ENCODE data around the gene ABCG1. TPM values are rescaled to one million over a fixed set of nuclear protein-coding genes. Genes with fewer than 3 reads are reported as not detected.
"Not testable (repeated sequence)": the region's sequence is repeated elsewhere in the genome, so short reads cannot be mapped to it uniquely, and the experiment has no call there.

ABCG1 gene
- polyA plus RNA-seq, 1 donor from 2014 or later = 14.2 TPM

DNA sequence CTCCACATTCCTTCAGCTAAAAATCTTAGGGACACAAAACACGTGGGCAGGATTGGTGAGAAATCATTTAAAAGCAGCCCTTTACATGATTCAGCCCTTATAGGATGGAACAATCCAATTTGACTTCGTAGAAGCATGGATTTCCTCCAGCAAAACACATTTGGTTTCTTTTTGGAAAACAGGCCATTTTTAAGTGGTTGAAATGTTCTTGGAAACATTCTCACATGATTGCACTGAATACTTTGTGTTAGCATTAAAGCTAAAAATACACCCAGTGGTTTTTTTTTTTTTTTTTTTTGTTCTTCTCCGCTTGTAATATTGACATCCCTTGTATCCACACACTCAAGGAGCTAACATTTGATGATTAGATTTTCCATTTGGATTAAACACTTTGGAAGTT is 42.1 kb upstream of the ABCG1 start:
- H4K20me1 ChIP-seq (ENCODE audit: insufficient read depth) = no peaks in the 10 kb centered on the region
- no peak overlapping the region for H2AFZ ChIP-seq (ENCODE audit: low read depth, low read length)
- H3K27me3 ChIP-seq (ENCODE audit: insufficient read depth, low read depth, low read length) = no peaks in the 10 kb centered on the region
- H3K36me3 ChIP-seq (ENCODE audit: insufficient read depth, low read length) = no peaks in the 10 kb centered on the region
- no peaks in the 10 kb centered on the region for H3K9me2 ChIP-seq (ENCODE audit: insufficient read depth, low read length)
- H3K9me3 ChIP-seq (ENCODE audit: low read length) = no peaks in the 10 kb centered on the region
- H3K79me2 ChIP-seq (replicated peaks; ENCODE audit: insufficient read depth, low read length) = no peaks in the 10 kb centered on the region
- H3K9ac ChIP-seq (ENCODE audit: low read length) = no peak overlapping the region
- no peaks in the 10 kb centered on the region for H3F3A ChIP-seq (ENCODE audit: insufficient read depth, low read length, poor library complexity, severe bottlenecking)
- no peak overlapping the region for H3K4me3 ChIP-seq (ENCODE audit: low read length)
- no peak overlapping the region for H3K27ac ChIP-seq (ENCODE audit: low read length)
- H3K4me2 ChIP-seq (ENCODE audit: low read length) = no peak overlapping the region
- TF ChIP-seq MXI1 (conservative IDR thresholded peaks at IDR 0.05; ENCODE audit: poor library complexity, severe bottlenecking) = no peak
- no peak for TF ChIP-seq POLR2AphosphoS5 (IDR thresholded peaks at IDR 0.05)
- TF ChIP-seq EP300 (conservative IDR thresholded peaks at IDR 0.05; ENCODE audit: poor library complexity, severe bottlenecking) = no peak
- no peak for TF ChIP-seq EZH2 (IDR thresholded peaks at IDR 0.05; ENCODE audit: borderline replicate concordance, insufficient read depth, low read length, poor library complexity, severe bottlenecking)
- TF ChIP-seq TAF1 (IDR thresholded peaks at IDR 0.05; ENCODE audit: low read depth) = no peak
- TF ChIP-seq, protein P1, sequence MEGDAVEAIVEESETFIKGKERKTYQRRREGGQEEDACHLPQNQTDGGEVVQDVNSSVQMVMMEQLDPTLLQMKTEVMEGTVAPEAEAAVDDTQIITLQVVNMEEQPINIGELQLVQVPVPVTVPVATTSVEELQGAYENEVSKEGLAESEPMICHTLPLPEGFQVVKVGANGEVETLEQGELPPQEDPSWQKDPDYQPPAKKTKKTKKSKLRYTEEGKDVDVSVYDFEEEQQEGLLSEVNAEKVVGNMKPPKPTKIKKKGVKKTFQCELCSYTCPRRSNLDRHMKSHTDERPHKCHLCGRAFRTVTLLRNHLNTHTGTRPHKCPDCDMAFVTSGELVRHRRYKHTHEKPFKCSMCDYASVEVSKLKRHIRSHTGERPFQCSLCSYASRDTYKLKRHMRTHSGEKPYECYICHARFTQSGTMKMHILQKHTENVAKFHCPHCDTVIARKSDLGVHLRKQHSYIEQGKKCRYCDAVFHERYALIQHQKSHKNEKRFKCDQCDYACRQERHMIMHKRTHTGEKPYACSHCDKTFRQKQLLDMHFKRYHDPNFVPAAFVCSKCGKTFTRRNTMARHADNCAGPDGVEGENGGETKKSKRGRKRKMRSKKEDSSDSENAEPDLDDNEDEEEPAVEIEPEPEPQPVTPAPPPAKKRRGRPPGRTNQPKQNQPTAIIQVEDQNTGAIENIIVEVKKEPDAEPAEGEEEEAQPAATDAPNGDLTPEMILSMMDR (IDR thresholded peaks at IDR 0.05; ENCODE audit: poor library complexity, severe bottlenecking) = no peak
- TF ChIP-seq, protein P2, sequence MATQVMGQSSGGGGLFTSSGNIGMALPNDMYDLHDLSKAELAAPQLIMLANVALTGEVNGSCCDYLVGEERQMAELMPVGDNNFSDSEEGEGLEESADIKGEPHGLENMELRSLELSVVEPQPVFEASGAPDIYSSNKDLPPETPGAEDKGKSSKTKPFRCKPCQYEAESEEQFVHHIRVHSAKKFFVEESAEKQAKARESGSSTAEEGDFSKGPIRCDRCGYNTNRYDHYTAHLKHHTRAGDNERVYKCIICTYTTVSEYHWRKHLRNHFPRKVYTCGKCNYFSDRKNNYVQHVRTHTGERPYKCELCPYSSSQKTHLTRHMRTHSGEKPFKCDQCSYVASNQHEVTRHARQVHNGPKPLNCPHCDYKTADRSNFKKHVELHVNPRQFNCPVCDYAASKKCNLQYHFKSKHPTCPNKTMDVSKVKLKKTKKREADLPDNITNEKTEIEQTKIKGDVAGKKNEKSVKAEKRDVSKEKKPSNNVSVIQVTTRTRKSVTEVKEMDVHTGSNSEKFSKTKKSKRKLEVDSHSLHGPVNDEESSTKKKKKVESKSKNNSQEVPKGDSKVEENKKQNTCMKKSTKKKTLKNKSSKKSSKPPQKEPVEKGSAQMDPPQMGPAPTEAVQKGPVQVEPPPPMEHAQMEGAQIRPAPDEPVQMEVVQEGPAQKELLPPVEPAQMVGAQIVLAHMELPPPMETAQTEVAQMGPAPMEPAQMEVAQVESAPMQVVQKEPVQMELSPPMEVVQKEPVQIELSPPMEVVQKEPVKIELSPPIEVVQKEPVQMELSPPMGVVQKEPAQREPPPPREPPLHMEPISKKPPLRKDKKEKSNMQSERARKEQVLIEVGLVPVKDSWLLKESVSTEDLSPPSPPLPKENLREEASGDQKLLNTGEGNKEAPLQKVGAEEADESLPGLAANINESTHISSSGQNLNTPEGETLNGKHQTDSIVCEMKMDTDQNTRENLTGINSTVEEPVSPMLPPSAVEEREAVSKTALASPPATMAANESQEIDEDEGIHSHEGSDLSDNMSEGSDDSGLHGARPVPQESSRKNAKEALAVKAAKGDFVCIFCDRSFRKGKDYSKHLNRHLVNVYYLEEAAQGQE (IDR thresholded peaks at IDR 0.05; ENCODE audit: borderline replicate concordance) = no peak
- no peak for TF ChIP-seq SMC3 (conservative IDR thresholded peaks at IDR 0.05; ENCODE audit: poor library complexity)
- TF ChIP-seq RAD21 (conservative IDR thresholded peaks at IDR 0.05) = no peak

DNA sequence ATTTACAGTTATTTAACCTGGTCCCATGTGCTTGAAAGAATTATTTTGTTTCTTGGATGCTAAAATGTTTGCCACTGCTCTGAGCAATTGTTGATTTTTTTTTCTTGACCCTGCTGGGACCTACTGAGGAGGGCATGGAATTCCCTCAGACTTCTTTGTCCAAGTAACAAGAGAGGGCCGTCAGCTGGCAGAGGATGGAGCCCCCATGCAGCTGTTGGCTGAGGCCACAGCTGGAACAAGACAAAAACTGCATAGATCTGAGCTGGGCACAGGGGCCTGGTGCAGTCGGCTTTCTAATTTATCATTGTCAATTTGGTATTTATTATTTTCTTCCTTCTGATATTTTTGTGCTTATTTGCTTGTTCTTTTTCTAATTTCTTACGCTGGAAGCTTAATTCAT is 39.6 kb upstream of the ABCG1 start:
- no peak overlapping the region for H3K27ac ChIP-seq (ENCODE audit: low read length)
- H3K9me2 ChIP-seq (ENCODE audit: insufficient read depth, low read length) = no peaks in the 10 kb centered on the region
- no peak overlapping the region for H3K9ac ChIP-seq (ENCODE audit: low read length)
- H3K9me3 ChIP-seq (ENCODE audit: low read length) = no peaks in the 10 kb centered on the region
- H3K4me2 ChIP-seq (ENCODE audit: low read length) = no peak overlapping the region
- no peak overlapping the region for H3K4me3 ChIP-seq (ENCODE audit: low read length)
- H2AFZ ChIP-seq (ENCODE audit: low read depth, low read length) = no peak overlapping the region
- H3F3A ChIP-seq (ENCODE audit: insufficient read depth, low read length, poor library complexity, severe bottlenecking) = no peaks in the 10 kb centered on the region
- H3K79me2 ChIP-seq (replicated peaks; ENCODE audit: insufficient read depth, low read length) = no peaks in the 10 kb centered on the region
- no peaks in the 10 kb centered on the region for H4K20me1 ChIP-seq (ENCODE audit: insufficient read depth)
- TF ChIP-seq RAD21 (conservative IDR thresholded peaks at IDR 0.05) (no peak), EP300 (conservative IDR thresholded peaks at IDR 0.05; ENCODE audit: poor library complexity, severe bottlenecking) (no peak), TAF1 (IDR thresholded peaks at IDR 0.05; ENCODE audit: low read depth) (no peak), EZH2 (IDR thresholded peaks at IDR 0.05; ENCODE audit: borderline replicate concordance, insufficient read depth, low read length, poor library complexity, severe bottlenecking) (no peak), MXI1 (conservative IDR thresholded peaks at IDR 0.05; ENCODE audit: poor library complexity, severe bottlenecking) (no peak), POLR2AphosphoS5 (IDR thresholded peaks at IDR 0.05) (no peak), SMC3 (conservative IDR thresholded peaks at IDR 0.05; ENCODE audit: poor library complexity) (no peak)
- TF ChIP-seq, protein P1 (IDR thresholded peaks at IDR 0.05; ENCODE audit: poor library complexity, severe bottlenecking) = no peak
- TF ChIP-seq, protein P2 (IDR thresholded peaks at IDR 0.05; ENCODE audit: borderline replicate concordance) = no peak
- H3K27me3 ChIP-seq (ENCODE audit: insufficient read depth, low read depth, low read length) = no peaks in the 10 kb centered on the region
- H3K36me3 ChIP-seq (ENCODE audit: insufficient read depth, low read length) = no peaks in the 10 kb centered on the region

DNA sequence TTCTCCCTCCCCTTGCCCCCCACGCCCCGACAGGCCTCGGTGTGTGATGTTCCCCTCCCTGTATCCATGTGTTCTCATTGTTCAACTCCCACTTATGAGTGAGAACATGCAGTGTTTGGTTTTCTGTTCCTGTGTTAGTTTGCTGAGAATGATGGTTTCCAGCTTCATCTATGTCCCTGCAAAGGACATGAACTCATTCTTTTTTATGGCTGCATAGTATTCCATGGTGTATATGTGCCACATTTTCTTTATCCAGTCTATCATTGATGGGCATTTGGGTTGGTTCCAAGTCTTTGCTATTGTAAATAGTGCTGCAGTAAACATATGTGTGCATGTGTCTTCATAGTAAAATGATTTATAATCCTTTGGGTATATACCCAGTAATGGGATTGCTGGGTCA is 38.9 kb upstream of the ABCG1 start:
- not testable (repeated sequence) for H3K4me2 ChIP-seq (ENCODE audit: low read length); H2AFZ ChIP-seq (ENCODE audit: low read depth, low read length); H3K79me2 ChIP-seq (replicated peaks; ENCODE audit: insufficient read depth, low read length); H4K20me1 ChIP-seq (ENCODE audit: insufficient read depth); H3K27ac ChIP-seq (ENCODE audit: low read length); H3K9ac ChIP-seq (ENCODE audit: low read length); H3K27me3 ChIP-seq (ENCODE audit: insufficient read depth, low read depth, low read length); H3K36me3 ChIP-seq (ENCODE audit: insufficient read depth, low read length); H3K9me2 ChIP-seq (ENCODE audit: insufficient read depth, low read length); H3K9me3 ChIP-seq (ENCODE audit: low read length); H3F3A ChIP-seq (ENCODE audit: insufficient read depth, low read length, poor library complexity, severe bottlenecking); H3K4me3 ChIP-seq (ENCODE audit: low read length)
